Effector memory CD4-positive, alpha-beta T cell (primary cell): Measurements from ENCODE around the gene SETBP1.

Experiments used
- DNase-seq, 3 donors: peaks; one replicate each; pipeline ENCODE4 v3.0.0-alpha.2; 2020
- H3K27ac ChIP-seq: 2 replicates; pipeline ENCODE4 v1.7.0; 2013; ENCODE audit warnings: mild to moderate bottlenecking, low read length, moderate library complexity; ENCODE audit not compliant: insufficient read depth, poor library complexity, severe bottlenecking
- H3K27me3 ChIP-seq: replicated peaks from 2 replicates; pipeline ENCODE4 v1.7.0; 2013; ENCODE audit warnings: mild to moderate bottlenecking, low read length; ENCODE audit not compliant: insufficient read depth, control insufficient read depth, poor library complexity, severe bottlenecking
- H3K36me3 ChIP-seq: 2 replicates; pipeline ENCODE4 v1.7.0; 2013; ENCODE audit warnings: mild to moderate bottlenecking, low read length, moderate library complexity; ENCODE audit not compliant: control insufficient read depth, insufficient read depth
- H3K4me1 ChIP-seq: 2 replicates; pipeline ENCODE4 v1.7.0; 2013; ENCODE audit warnings: low read length, mild to moderate bottlenecking; ENCODE audit not compliant: control insufficient read depth, insufficient read depth, poor library complexity, severe bottlenecking
- H3K4me3 ChIP-seq: 2 replicates; pipeline ENCODE4 v1.7.0; 2013; ENCODE audit warnings: low read length, low read depth, mild to moderate bottlenecking; ENCODE audit not compliant: insufficient read depth, poor library complexity, severe bottlenecking
- H3K9me3 ChIP-seq: 2 replicates; pipeline ENCODE4 v1.7.0; 2013; ENCODE audit warnings: mild to moderate bottlenecking, low read length, moderate library complexity; ENCODE audit not compliant: control insufficient read depth

The SETBP1 gene

DNA sequence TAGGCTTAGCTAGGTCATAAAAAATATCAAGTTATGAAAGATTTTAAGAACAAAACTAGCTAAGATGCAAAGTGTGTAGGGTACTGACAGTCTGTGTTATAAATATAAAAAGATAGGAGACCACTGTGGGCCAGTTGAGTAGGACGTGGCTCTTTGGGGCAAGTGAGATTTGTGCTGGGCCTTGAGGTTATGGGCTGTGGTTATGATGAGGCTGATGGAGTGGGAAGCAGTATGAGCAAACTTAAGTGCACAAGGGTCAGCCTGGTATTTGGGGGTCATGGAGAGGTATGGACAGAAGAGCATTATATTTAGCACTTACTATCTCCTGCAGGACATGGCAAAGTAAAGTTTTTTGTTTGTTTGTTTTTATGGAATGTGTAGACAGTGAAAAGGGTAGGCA lies 70.1 kb downstream of the SETBP1 start:
- Histone ChIP-seq H3K27ac (no peak overlapping the region), H3K4me3 (no peak overlapping the region), H3K36me3 (no peaks in the 10 kb centered on the region), H3K9me3 (no peaks in the 10 kb centered on the region), H3K27me3 (no peaks in the 10 kb centered on the region), H3K4me1 (no peaks in the 10 kb centered on the region)
- no peak for DNase-seq

DNA sequence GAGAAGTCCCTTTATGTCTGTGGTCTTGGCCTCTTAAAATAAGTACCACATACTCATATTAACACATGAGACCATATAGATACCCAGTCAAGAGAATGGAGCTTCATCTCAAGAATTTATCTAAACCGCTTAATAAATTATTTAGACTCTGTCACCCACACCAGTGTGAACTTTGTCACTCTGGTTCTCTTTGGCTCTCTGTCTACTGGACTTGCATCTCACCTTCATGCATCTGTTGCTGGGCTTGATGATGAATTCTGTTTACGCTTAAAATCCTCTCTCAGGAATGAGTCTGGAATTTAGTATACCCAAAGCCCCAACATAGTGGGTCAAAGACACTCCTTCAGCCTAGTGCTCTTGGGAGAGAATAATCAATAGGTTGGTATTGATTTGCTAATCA lies 73.9 kb downstream of the SETBP1 start:
- Histone ChIP-seq H3K27me3 (no peaks in the 10 kb centered on the region), H3K27ac (no peak overlapping the region), H3K4me1 (no peaks in the 10 kb centered on the region), H3K9me3 (no peaks in the 10 kb centered on the region), H3K36me3 (no peaks in the 10 kb centered on the region), H3K4me3 (no peak overlapping the region)
- DNase-seq, result no peak

DNA sequence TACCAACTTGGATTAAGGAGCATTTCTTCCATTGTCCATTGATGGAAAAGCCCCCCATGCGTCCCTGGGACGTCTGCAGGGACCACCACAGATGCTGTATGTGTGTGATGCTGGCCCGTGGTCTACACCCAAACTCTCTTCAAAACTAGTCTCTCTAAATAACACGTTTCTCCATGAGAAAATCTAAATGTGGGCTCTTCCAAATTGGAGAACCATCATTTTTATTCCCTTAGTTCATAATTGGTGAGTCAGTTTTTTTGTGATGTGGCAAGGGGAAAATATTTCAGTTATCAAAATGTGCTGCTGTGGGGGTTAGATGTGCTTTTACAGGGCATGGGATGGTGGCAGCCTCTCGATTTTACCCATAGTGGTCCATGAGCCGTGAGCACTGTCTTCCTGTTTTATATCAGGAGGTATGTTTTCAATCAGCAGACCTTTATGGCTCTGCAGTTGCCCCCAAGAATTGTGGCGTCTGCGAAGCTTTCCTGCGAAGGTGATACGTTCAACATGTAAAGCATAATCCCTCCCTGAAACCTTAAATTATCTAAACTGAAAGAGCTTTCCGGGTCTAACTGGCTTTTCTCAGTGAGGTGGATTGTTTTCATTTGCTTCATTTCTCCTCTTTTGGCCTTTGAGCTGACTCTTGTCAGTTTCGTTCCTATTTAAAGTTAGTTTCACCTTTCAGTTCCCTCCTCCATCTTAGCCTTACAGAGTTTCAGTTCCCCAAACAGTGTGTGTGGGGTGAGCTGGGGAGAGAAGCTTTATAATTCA lies 78.4 kb downstream of the SETBP1 start:
- no peak overlapping the region for H3K27ac ChIP-seq
- H3K4me3 ChIP-seq, result no peak overlapping the region
- no peaks in the 10 kb centered on the region for H3K4me1 ChIP-seq
- H3K36me3 ChIP-seq, result no peaks in the 10 kb centered on the region
- no peak for DNase-seq
- no peaks in the 10 kb centered on the region for H3K9me3 ChIP-seq
- no peaks in the 10 kb centered on the region for H3K27me3 ChIP-seq

DNA sequence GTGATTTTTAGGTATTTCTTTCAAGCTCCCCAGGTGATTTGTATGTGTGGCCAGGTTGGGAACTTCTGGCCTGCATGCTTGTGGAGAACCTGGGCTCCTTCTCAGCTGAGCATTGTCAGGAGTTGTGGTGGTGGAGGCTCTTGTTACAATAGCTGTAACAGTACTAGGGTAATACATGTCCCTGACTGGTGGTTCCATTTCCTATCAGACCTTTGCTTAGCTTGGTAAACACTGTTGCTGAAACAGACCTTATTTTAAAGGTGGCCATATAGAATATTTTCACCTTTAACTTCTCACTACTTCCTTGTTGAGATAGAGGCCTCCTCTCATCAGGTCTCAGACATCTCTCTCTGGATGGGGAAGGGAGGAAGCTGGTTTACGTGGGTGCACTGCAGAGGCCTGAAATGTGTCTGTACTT lies 79.2 kb downstream of the SETBP1 start:
- H3K4me1 ChIP-seq, result no peaks in the 10 kb centered on the region
- no peaks in the 10 kb centered on the region for H3K9me3 ChIP-seq
- H3K36me3 ChIP-seq, result no peaks in the 10 kb centered on the region
- H3K4me3 ChIP-seq, result no peak overlapping the region
- H3K27me3 ChIP-seq, result no peaks in the 10 kb centered on the region
- no peak for DNase-seq
- no peak overlapping the region for H3K27ac ChIP-seq

DNA sequence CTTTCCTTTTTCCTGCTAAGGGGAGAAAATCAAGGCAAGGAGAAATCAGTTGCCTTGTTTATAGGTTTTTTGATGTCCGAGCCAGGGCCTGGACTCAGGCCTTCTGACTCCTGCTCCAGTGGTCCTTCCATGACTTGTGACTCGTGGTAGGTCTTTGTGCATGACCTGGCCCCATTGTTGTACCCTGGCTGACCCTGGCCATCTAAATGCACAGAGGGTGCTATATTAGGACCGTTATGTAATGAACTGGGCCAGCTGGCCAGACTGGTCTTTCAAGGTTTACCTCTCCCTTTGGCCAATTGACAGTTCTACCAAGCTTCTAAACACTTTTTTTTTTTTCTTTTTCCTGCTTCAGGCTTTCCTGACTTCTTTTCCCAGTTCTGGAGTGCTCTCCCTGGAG lies 81.1 kb downstream of the SETBP1 start:
- Histone ChIP-seq H3K4me1 (no peaks in the 10 kb centered on the region), H3K27me3 (no peaks in the 10 kb centered on the region), H3K36me3 (no peaks in the 10 kb centered on the region), H3K9me3 (no peaks in the 10 kb centered on the region), H3K27ac (no peak overlapping the region), H3K4me3 (no peak overlapping the region)
- DNase-seq, result no peak

DNA sequence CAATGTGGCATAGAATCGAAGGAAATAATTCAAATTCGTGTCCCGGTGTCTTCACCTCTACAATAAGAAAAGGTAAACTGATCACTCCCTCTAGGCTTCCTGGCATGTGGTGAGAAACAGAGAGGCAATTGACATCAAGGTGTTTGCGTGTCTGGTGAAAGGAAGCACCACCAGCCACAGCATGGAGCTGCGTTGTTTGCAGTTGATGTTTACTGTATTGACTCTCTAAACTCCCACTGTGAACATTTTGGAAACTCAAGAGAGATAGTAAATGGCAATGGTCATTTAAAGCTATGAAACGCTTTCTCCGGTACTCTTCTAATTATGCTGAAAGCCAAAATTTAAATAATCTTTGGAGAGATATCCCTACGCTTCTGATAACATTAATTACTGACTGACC lies 82.6 kb downstream of the SETBP1 start:
- H3K4me3 ChIP-seq, result no peak overlapping the region
- H3K4me1 ChIP-seq, result no peaks in the 10 kb centered on the region
- no peaks in the 10 kb centered on the region for H3K27me3 ChIP-seq
- no peak for DNase-seq
- no peaks in the 10 kb centered on the region for H3K9me3 ChIP-seq
- no peaks in the 10 kb centered on the region for H3K36me3 ChIP-seq
- H3K27ac ChIP-seq, result no peak overlapping the region

DNA sequence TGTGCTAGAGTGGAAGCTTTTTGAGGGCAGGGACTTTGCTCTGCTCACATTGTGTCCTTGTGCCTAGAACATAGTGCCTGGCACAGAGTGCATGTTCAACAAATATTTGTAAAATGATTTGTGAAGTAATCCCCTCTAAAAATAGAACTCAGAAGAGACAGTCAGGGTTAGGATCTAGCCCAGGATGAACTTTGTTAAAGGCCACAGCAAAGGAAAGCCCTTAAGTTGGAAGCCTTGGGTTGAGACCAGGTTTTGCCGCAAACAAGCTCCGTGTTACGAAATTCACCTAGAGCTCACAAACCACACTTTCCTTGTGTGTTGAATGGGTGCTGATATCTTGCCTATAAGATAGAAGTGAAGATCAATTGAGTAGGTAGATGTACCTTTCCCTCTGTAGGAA lies 84.2 kb downstream of the SETBP1 start:
- DNase-seq, result no peak
- H3K4me1 ChIP-seq, result no peaks in the 10 kb centered on the region
- no peaks in the 10 kb centered on the region for H3K9me3 ChIP-seq
- H3K27ac ChIP-seq, result no peak overlapping the region
- no peak overlapping the region for H3K4me3 ChIP-seq
- H3K36me3 ChIP-seq, result no peaks in the 10 kb centered on the region
- no peaks in the 10 kb centered on the region for H3K27me3 ChIP-seq

DNA sequence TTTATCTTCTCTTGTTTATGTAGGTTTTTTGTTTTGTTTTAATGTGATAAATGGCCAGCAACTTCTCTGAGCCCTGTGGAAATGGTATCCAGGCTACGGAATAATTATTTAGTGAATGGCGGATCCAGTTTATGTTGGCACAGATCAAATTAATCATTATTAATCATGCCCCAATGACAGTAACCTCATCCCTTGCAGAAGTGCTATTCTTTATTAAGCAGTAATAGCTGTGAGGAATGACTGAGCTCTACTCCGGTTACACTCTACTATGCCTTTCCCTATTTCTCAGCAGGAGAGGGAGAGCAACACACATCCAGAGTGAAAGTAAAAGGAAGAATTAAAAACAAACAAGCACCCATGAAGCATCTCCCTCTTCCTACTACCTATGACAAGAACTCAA lies 84.8 kb downstream of the SETBP1 start:
- Histone ChIP-seq H3K36me3 (no peaks in the 10 kb centered on the region), H3K27ac (no peak overlapping the region), H3K9me3 (no peaks in the 10 kb centered on the region), H3K4me1 (no peaks in the 10 kb centered on the region), H3K4me3 (no peak overlapping the region), H3K27me3 (no peaks in the 10 kb centered on the region)
- no peak for DNase-seq

DNA sequence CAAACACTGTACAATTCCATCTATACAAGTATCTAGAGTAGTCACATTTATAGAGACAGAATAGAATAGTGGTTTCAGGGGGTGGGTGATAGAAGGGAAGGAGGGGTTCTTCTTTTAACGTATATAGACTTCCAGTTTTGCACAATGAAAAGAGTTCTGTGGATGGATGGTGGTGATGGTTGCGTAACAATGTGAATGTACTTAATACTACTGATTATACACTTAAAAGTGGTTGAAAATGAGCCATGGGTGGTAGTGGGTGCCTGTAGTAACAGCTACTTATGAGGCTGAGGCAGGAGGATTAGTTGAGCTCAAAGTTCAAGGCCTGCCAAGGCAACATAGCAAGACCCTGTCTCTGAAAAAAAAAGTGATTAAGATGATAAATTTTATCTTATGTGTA lies 85.8 kb downstream of the SETBP1 start:
- Histone ChIP-seq H3K27ac (no peak overlapping the region), H3K9me3 (no peaks in the 10 kb centered on the region), H3K4me3 (no peak overlapping the region), H3K36me3 (no peaks in the 10 kb centered on the region), H3K27me3 (no peaks in the 10 kb centered on the region), H3K4me1 (no peaks in the 10 kb centered on the region)
- no peak for DNase-seq

DNA sequence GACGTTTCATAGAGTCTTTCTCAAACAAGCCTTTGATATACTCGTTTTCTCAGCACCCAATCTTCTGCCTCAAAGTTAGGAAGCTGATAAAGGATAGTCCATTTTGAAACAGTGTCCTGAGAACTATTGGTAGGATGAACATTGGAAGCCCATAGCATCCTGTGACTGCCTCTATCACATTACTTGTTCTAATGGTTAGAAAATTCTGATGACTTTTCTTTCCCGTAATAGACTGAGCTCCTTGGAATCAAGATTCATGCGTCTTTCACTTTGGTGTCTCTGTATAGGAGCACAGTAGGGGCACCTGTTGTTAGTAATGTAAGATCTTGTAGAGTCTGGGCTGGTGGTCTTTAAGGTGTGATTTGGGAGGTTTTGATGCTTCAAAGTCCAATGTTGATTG lies 87.1 kb downstream of the SETBP1 start:
- H3K27me3 ChIP-seq, result no peaks in the 10 kb centered on the region
- no peaks in the 10 kb centered on the region for H3K9me3 ChIP-seq
- H3K4me1 ChIP-seq, result no peaks in the 10 kb centered on the region
- DNase-seq, result no peak
- no peak overlapping the region for H3K27ac ChIP-seq
- H3K4me3 ChIP-seq, result no peak overlapping the region
- H3K36me3 ChIP-seq, result no peaks in the 10 kb centered on the region
